H1 (cell line): ENCODE data around the gene DCBLD1. TPM values are rescaled to one million over a fixed set of nuclear protein-coding genes. Genes with fewer than 3 reads are reported as not detected.

ENCODE experiments used
- CTCF ChIA-PET: fragments of 300-600 bp; sonication (Branson Sonifier 250); formaldehyde crosslinking; loops from one replicate; lab custom pipeline; 2021; ENCODE audit not compliant: partially characterized antibody; lab: Charles Lee
- POLR2A ChIA-PET: fragments of 300-600 bp; sonication (Branson Sonifier 250); formaldehyde crosslinking; loops from one replicate; lab custom pipeline; 2021; ENCODE audit warnings: inconsistent platforms; ENCODE audit not compliant: partially characterized antibody; lab: Charles Lee
- DNase-seq, 2 experiments: peaks; one replicate each; pipeline versions ENCODE4 v3.0.0 to v3.0.0-alpha.2; 2010 to 2022; ENCODE audit warnings: low spot score in 2 of 2, low read depth in 1 of 2, mixed read lengths in 1 of 2
- FAIRE-seq: peaks from 2 replicates; lab custom pipeline; 2011; peaks lifted over from hg19 to GRCh38; lab: Jason Lieb, UNC
- H2AFZ ChIP-seq: 2 replicates; pipeline ENCODE4 v1.8.1; 2012; ENCODE audit warnings: low read length, inconsistent platforms
- H2AK5ac ChIP-seq: 2 replicates; pipeline ENCODE4 v1.6.1; 2013; ENCODE audit warnings: low read depth, low read length
- H2BK120ac ChIP-seq: replicated peaks from 2 replicates; pipeline ENCODE3; 2013; ENCODE audit warnings: low read depth, low read length, inconsistent platforms
- H2BK12ac ChIP-seq: 2 replicates; pipeline ENCODE4 v1.6.1; 2013; ENCODE audit warnings: low read depth, low read length
- H2BK15ac ChIP-seq: 2 replicates; pipeline ENCODE4 v1.6.1; 2013; ENCODE audit warnings: low read length
- H2BK20ac ChIP-seq: 2 replicates; pipeline ENCODE4 v1.6.1; 2013; ENCODE audit warnings: low read length
- H2BK5ac ChIP-seq: 2 replicates; pipeline ENCODE4 v1.6.1; 2013; ENCODE audit warnings: low read depth, low read length
- H3K14ac ChIP-seq: 2 replicates; pipeline ENCODE4 v1.6.1; 2013; ENCODE audit warnings: inconsistent platforms; ENCODE audit not compliant: insufficient read length
- H3K18ac ChIP-seq: 2 replicates; pipeline ENCODE4 v1.6.1; 2013; ENCODE audit warnings: low read length; ENCODE audit errors: extremely low read depth
- H3K23ac ChIP-seq: 2 replicates; pipeline ENCODE4 v1.6.1; 2013; ENCODE audit warnings: inconsistent platforms; ENCODE audit not compliant: insufficient read length
- H3K23me2 ChIP-seq: 2 replicates; pipeline ENCODE4 v1.6.1; 2013; ENCODE audit warnings: low read depth, low read length
- H3K27ac ChIP-seq: 2 replicates; pipeline ENCODE4 v1.6.1; 2011; ENCODE audit warnings: low read depth, low read length, inconsistent platforms
- H3K27me3 ChIP-seq, 4 experiments: replicated peaks in 1 of 4; 1 replicate in 1 of 4; 2 replicates in 3 of 4; pipeline versions ENCODE4 v1.6.1 to v1.8.1; 2011 to 2013; ENCODE audit warnings: low read length in 3 of 4, mild to moderate bottlenecking in 3 of 4, inconsistent platforms in 2 of 4, mixed read lengths in 2 of 4, moderate library complexity in 1 of 4; ENCODE audit not compliant: control insufficient read depth in 3 of 4, insufficient read depth in 3 of 4; ENCODE audit errors: extremely low read depth in 1 of 4
- H3K36me3 ChIP-seq, 4 experiments: 2 replicates each; pipeline versions ENCODE4 v1.6.1 to v1.8.1; 2011 to 2013; ENCODE audit warnings: mild to moderate bottlenecking in 4 of 4, low read length in 3 of 4, moderate library complexity in 2 of 4, control low read depth in 1 of 4, inconsistent platforms in 1 of 4; ENCODE audit not compliant: insufficient read depth in 4 of 4, control insufficient read depth in 2 of 4
- H3K4ac ChIP-seq: replicated peaks from 2 replicates; pipeline ENCODE3; 2013; ENCODE audit warnings: low read length, low read depth, mixed read lengths, inconsistent platforms; ENCODE audit not compliant: insufficient read length
- H3K4me1 ChIP-seq, 4 experiments: replicated peaks in 1 of 4; 1 replicate in 1 of 4; 2 replicates in 3 of 4; pipeline versions ENCODE4 v1.6.1 to v1.8.1; 2011 to 2013; ENCODE audit warnings: low read length in 3 of 4, inconsistent platforms in 2 of 4, mixed read lengths in 1 of 4; ENCODE audit not compliant: insufficient read depth in 4 of 4, control insufficient read depth in 3 of 4
- H3K4me2 ChIP-seq, 2 experiments: 2 replicates each; pipeline versions ENCODE4 v1.6.1 to v1.8.1; 2011 to 2013; ENCODE audit warnings: low read depth in 2 of 2, low read length in 2 of 2, control low read depth in 1 of 2, inconsistent platforms in 1 of 2, mild to moderate bottlenecking in 1 of 2; ENCODE audit not compliant: insufficient read depth in 1 of 2
- H3K4me3 ChIP-seq, 4 experiments: fragments of 200-600, 300-600 bp in 1 of 4; sonication (generic), shearing (Covaris generic), sonication (Bioruptor Twin) in 1 of 4; 2 replicates each; pipeline versions ENCODE4 v1.5.1 to v1.8.1; 2011 to 2016; ENCODE audit warnings: low read length in 4 of 4, low read depth in 3 of 4, control low read depth in 2 of 4, inconsistent platforms in 2 of 4, mild to moderate bottlenecking in 2 of 4, mixed read lengths in 1 of 4, moderate library complexity in 1 of 4; ENCODE audit not compliant: insufficient read depth in 2 of 4; ENCODE audit errors: extremely low read depth in 1 of 4
- H3K56ac ChIP-seq: replicated peaks from 2 replicates; pipeline ENCODE3; 2013; ENCODE audit warnings: low read depth, mild to moderate bottlenecking, mixed read lengths, low read length, inconsistent platforms; ENCODE audit not compliant: insufficient read length
- H3K79me1 ChIP-seq: 2 replicates; pipeline ENCODE4 v1.6.1; 2013; ENCODE audit warnings: low read depth, low read length, control low read depth
- H3K79me2 ChIP-seq, 2 experiments: 2 replicates each; pipeline versions ENCODE4 v1.6.1 to v1.8.1; 2012 to 2013; ENCODE audit warnings: low read length in 2 of 2, mild to moderate bottlenecking in 2 of 2, inconsistent platforms in 1 of 2; ENCODE audit not compliant: insufficient read depth in 2 of 2, control insufficient read depth in 1 of 2
- H3K9ac ChIP-seq, 4 experiments: replicated peaks in 1 of 4; 1 replicate in 1 of 4; 2 replicates in 3 of 4; pipeline versions ENCODE4 v1.6.1 to v1.8.1; 2011 to 2013; ENCODE audit warnings: low read depth in 3 of 4, low read length in 3 of 4, control low read depth in 2 of 4, mild to moderate bottlenecking in 2 of 4, moderate library complexity in 2 of 4, inconsistent platforms in 1 of 4; ENCODE audit errors: extremely low read depth in 1 of 4
- H3K9me3 ChIP-seq, 2 experiments: 2 replicates each; pipeline versions ENCODE4 v1.6.1 to v1.8.1; 2012 to 2013; ENCODE audit warnings: mild to moderate bottlenecking in 2 of 2, moderate library complexity in 2 of 2, control low read depth in 1 of 2, inconsistent platforms in 1 of 2, low read depth in 1 of 2, low read length in 1 of 2, mixed read lengths in 1 of 2; ENCODE audit not compliant: insufficient read depth in 2 of 2
- H4K20me1 ChIP-seq, 2 experiments: replicated peaks in 1 of 2; 2 replicates each; pipeline versions ENCODE3 to v1.8.1; 2011 to 2013; ENCODE audit warnings: inconsistent platforms in 2 of 2, low read length in 2 of 2, mild to moderate bottlenecking in 1 of 2; ENCODE audit not compliant: insufficient read depth in 2 of 2, control insufficient read depth in 1 of 2
- H4K5ac ChIP-seq: 2 replicates; pipeline ENCODE4 v1.6.1; 2013; ENCODE audit warnings: low read length, low read depth, mixed read lengths, inconsistent platforms; ENCODE audit not compliant: insufficient read length
- H4K8ac ChIP-seq: 2 replicates; pipeline ENCODE4 v1.8.0; 2013; ENCODE audit warnings: mild to moderate bottlenecking, moderate library complexity, low read length, inconsistent platforms; ENCODE audit not compliant: insufficient read depth; ENCODE audit errors: extremely low read depth
- H4K91ac ChIP-seq: replicated peaks from 2 replicates; pipeline ENCODE3; 2013; ENCODE audit warnings: low read length, mixed read lengths, inconsistent platforms; ENCODE audit not compliant: insufficient read length
- BACH1 ChIP-seq: IDR thresholded peaks from 2 replicates; pipeline ENCODE4 v1.6.1; 2012; ENCODE audit warnings: low read length, improper control_type of control experiment
- CHD2 ChIP-seq: IDR thresholded peaks from 2 replicates; pipeline ENCODE4 v1.6.1; 2012; ENCODE audit warnings: low read length, improper control_type of control experiment
- EP300 ChIP-seq, 2 experiments: IDR thresholded peaks; 1 replicate in 1 of 2; 2 replicates in 1 of 2; pipeline ENCODE4 v1.6.1; 2011 to 2012; ENCODE audit warnings: low read depth in 2 of 2, low read length in 2 of 2, mild to moderate bottlenecking in 2 of 2, borderline replicate concordance in 1 of 2, inconsistent platforms in 1 of 2, moderate library complexity in 1 of 2
- KDM1A ChIP-seq: fragments of 200-600, 300-600 bp; sonication (generic); IDR thresholded peaks from 2 replicates; pipeline ENCODE4 v1.7.1; 2016; ENCODE audit warnings: mild to moderate bottlenecking, low read length, borderline replicate concordance
- KDM4A ChIP-seq: IDR thresholded peaks from one replicate; pipeline ENCODE4 v1.7.1; 2012; ENCODE audit warnings: low read depth, mild to moderate bottlenecking, moderate library complexity, low read length, inconsistent platforms; ENCODE audit not compliant: severe bottlenecking
- POU5F1 ChIP-seq: IDR thresholded peaks from 2 replicates; pipeline ENCODE4 v1.6.1; 2011; ENCODE audit warnings: low read depth, mild to moderate bottlenecking, low read length, moderate library complexity
- SIX5 ChIP-seq: IDR thresholded peaks from 2 replicates; pipeline ENCODE4 v1.6.1; 2011; ENCODE audit warnings: mild to moderate bottlenecking, low read depth, low read length
- SUZ12 ChIP-seq: fragments of 200-600 bp; sonication (generic); IDR thresholded peaks from 2 replicates; pipeline ENCODE4 v1.6.1; 2012; ENCODE audit warnings: mild to moderate bottlenecking, inconsistent platforms, low read length, moderate library complexity, mixed read lengths
- TAF7 ChIP-seq: optimal IDR thresholded peaks from 2 replicates; pipeline ENCODE3; 2011; ENCODE audit warnings: low read depth, mild to moderate bottlenecking, inconsistent platforms, low read length, moderate library complexity, borderline replicate concordance
- TBP ChIP-seq: IDR thresholded peaks from 2 replicates; pipeline ENCODE4 v1.6.1; 2011; ENCODE audit warnings: low read depth, low read length, improper control_type of control experiment
- YY1 ChIP-seq: IDR thresholded peaks from 2 replicates; pipeline ENCODE4 v1.6.1; 2011; ENCODE audit warnings: low read depth, mild to moderate bottlenecking, low read length
- WGBS, 2 experiments: shearing (Covaris generic) in 1 of 2; methylation state at CpG; one replicate each; pipeline versions ENCODE4 v1.1.6 to v1.1.7; 2013 to 2015; ENCODE audit warnings: low lambda C conversion rate in 2 of 2, mixed read lengths in 2 of 2, inconsistent platforms in 1 of 2, low coverage in 1 of 2, missing lambda C conversion rate in 1 of 2; ENCODE audit not compliant: insufficient replicate concordance in 2 of 2, insufficient coverage in 1 of 2, insufficient read length in 1 of 2; ENCODE audit errors: extremely low coverage in 1 of 2, missing lambda C conversion rate in 1 of 2; 5-methylcytosine and 5-hydroxymethylcytosine counted together
- polyA plus RNA-seq, 7 experiments: library from polyadenylated mRNA; depleted of rRNA in 3 of 7; stranded (reverse) in 5 of 7; unstranded in 2 of 7; fragments of >200 nt in 5 of 7; fragments of 200-250 nt in 2 of 7; gene quantifications; 1 replicate in 5 of 7; 2 replicates in 1 of 7; 4 replicates in 1 of 7; pipeline versions ENCODE4 v1.2.1 to v1.2.3, GENCODE V29; 2011 to 2013; ENCODE audit warnings: missing spikeins in 2 of 7, mixed read lengths in 2 of 7
- total RNA-seq: library from RNA; stranded (reverse); fragmentation: NEBNext Ultra II Directional; extraction: Animal tissue kit (Norgen Biotek cat#: 25700); gene quantifications from 2 replicates; pipeline ENCODE4 v1.2.1, GENCODE V29; 2021
- TF ChIP-seq, protein P1 (sequence below): IDR thresholded peaks from 2 replicates; pipeline ENCODE4 v1.6.1; 2011; ENCODE audit warnings: low read depth, mild to moderate bottlenecking, low read length; ENCODE audit not compliant: insufficient read depth
- TF ChIP-seq, protein P2 (sequence below): IDR thresholded peaks from 2 replicates; pipeline ENCODE4 v1.6.1; 2012; ENCODE audit warnings: inconsistent platforms

The DCBLD1 gene
- total and polyA plus RNA-seq, 2 of the 8 experiments (the other 6 are each of a cell fraction or from before 2014, with no cell fraction given) = 3.9 to 11.2 TPM

DNA sequence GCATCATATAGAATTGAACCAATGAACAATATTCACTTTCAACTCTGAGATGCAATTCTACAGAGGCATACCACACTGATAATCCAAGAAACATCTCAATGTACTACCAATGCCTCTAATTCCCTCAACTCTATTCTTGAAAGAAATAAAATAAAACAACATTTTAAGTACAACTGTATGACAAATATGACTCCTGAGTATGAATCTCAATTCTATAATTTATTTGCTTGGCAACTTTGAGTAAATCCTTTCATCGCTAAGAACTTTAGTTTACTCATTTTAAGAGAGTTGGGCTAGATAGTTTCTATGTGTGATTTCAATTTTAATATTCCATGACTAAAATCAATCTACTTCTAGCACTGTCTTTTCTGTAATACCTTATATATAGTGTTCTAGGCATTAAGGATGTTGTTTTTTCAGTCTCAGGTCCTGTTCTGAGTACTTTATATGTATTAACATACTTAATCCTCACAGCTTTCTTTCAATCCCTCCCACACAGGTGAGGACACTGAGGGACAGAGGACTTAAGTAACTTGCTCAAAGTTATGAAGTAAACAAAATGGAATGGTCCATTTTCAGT is 86.4 kb downstream of the DCBLD1 start:
- Histone ChIP-seq H3K18ac (no peak overlapping the region), H2BK20ac (no peak overlapping the region), H3K56ac (no peak overlapping the region), H2BK120ac (no peak overlapping the region), H3K79me2 (no peaks in the 10 kb centered on the region), H4K5ac (no peak overlapping the region), H3K23me2 (no peaks in the 10 kb centered on the region), H3K23ac (no peak overlapping the region), H3K14ac (no peak overlapping the region), H4K20me1 (no peaks in the 10 kb centered on the region), H3K79me1 (no peaks in the 10 kb centered on the region), H2BK12ac (no peak overlapping the region), H3K27ac (no peak overlapping the region), H4K91ac (no peak overlapping the region), H3K4me2 (no peak overlapping the region), H3K4me3 (no peak overlapping the region), H4K8ac (no peak overlapping the region), H2BK5ac (no peak overlapping the region), H3K36me3 (peaks cover 0 to 58% (median 8%) of the 10 kb centered on the region in 4 experiments; a peak in 4 of 8 replicates), H3K4ac (no peak overlapping the region), H3K27me3 (peaks cover 0 to 2% (median 0%) of the 10 kb centered on the region in 4 experiments; a peak in 1 of 7 replicates), H2AK5ac (no peak overlapping the region), H3K4me1 (no peaks in the 10 kb centered on the region), H3K9ac (no peak overlapping the region), H2AFZ (no peak overlapping the region), H3K9me3 (no peaks in the 10 kb centered on the region), H2BK15ac (no peak overlapping the region)
- 90% methylated on average over 1 of the region's 1 CpG; no CpG with 5 or more reads in 1 of the 2 experiments for WGBS, 2 experiments
- CTCF ChIA-PET = interaction anchor here (1.1 kb wide), 1 partner anchor 512 kb away, joined by 3 read pairs; no protein-coding TSS in a partner anchor
- FAIRE-seq (no peak), DNase-seq (no peak)
- POLR2A ChIA-PET = no interaction called here
- TF ChIP-seq KDM1A (no peak), POU5F1 (no peak), TBP (no peak), SUZ12 (no peak), BACH1 (no peak), SIX5 (no peak), TAF7 (no peak), CHD2 (no peak), EP300 (IDR thresholded peaks at IDR 0.05; ENCODE audit: borderline replicate concordance in 1 of 2, low read depth in 2 of 2, low read length in 2 of 2) (no peak), YY1 (no peak), KDM4A (no peak)
- TF ChIP-seq, protein P1, sequence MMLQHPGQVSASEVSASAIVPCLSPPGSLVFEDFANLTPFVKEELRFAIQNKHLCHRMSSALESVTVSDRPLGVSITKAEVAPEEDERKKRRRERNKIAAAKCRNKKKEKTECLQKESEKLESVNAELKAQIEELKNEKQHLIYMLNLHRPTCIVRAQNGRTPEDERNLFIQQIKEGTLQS = no peak
- TF ChIP-seq, protein P2, sequence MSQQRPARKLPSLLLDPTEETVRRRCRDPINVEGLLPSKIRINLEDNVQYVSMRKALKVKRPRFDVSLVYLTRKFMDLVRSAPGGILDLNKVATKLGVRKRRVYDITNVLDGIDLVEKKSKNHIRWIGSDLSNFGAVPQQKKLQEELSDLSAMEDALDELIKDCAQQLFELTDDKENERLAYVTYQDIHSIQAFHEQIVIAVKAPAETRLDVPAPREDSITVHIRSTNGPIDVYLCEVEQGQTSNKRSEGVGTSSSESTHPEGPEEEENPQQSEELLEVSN = no peak
